Lower leg skin (tissue), 4 donors: ENCODE measurements around the gene HLA-DQA2. TPM values are rescaled to one million over a fixed set of nuclear protein-coding genes. Genes with fewer than 3 reads are reported as not detected.
"Not testable (repeated sequence)": the region's sequence is repeated elsewhere in the genome, so short reads cannot be mapped to it uniquely, and the experiment has no call there.

ENCODE experiments used
- DNase-seq, 2 donors: peaks; one replicate each; pipeline ENCODE4 v3.0.0-alpha.2; 2019; ENCODE audit warnings: low spot score in 2 of 2
- H3K4me3 ChIP-seq: fragments of 200-600 bp; sonication (generic); 2 replicates; pipeline ENCODE4 v1.5.1; 2017; ENCODE audit warnings: mild to moderate bottlenecking, low read depth; ENCODE audit not compliant: poor library complexity, severe bottlenecking
- POLR2A ChIP-seq, 2 donors: fragments of 450-650 bp; IDR thresholded peaks; one replicate each; pipeline ENCODE4 v1.6.1; 2016 to 2017; ENCODE audit warnings: antibody characterized with exemption in 2 of 2, mild to moderate bottlenecking in 1 of 2, moderate library complexity in 1 of 2
- WGBS, 2 donors: methylation state at CpG; one replicate each; pipeline ENCODE4 v1.1.5; 2018; 5-methylcytosine and 5-hydroxymethylcytosine counted together
- intact Hi-C: fragments of 100-400 bp; cut with DNase I; formaldehyde crosslinking; loops from one replicate; pipeline ENCODE4 v1.15.0; 2023; ENCODE audit warnings: low total_unique reads
- total RNA-seq, 4 donors: library from RNA; depleted of rRNA; stranded (reverse); fragments of >200 nt; gene quantifications; one replicate each; pipeline ENCODE4 v1.1.0, GENCODE V29; 2016
- TF ChIP-seq, protein P1 (sequence below), 3 donors: fragments of 450-650 bp; IDR thresholded peaks; one replicate each; pipeline ENCODE4 v1.5.1; 2016; ENCODE audit warnings: antibody characterized with exemption in 3 of 3, mild to moderate bottlenecking in 3 of 3, moderate library complexity in 2 of 3

Gene HLA-DQA2
- total RNA-seq, 4 donors from 2014 or later = 3.4 to 7.2 (median 5.6) TPM

- 38 to 41% methylated on average over 4 of the region's 4 CpGs for WGBS, 2 donors
- intact Hi-C loops = no loop called here
- TF ChIP-seq POLR2A (IDR thresholded peaks at IDR 0.05) = no peak
- TF ChIP-seq, protein P1, sequence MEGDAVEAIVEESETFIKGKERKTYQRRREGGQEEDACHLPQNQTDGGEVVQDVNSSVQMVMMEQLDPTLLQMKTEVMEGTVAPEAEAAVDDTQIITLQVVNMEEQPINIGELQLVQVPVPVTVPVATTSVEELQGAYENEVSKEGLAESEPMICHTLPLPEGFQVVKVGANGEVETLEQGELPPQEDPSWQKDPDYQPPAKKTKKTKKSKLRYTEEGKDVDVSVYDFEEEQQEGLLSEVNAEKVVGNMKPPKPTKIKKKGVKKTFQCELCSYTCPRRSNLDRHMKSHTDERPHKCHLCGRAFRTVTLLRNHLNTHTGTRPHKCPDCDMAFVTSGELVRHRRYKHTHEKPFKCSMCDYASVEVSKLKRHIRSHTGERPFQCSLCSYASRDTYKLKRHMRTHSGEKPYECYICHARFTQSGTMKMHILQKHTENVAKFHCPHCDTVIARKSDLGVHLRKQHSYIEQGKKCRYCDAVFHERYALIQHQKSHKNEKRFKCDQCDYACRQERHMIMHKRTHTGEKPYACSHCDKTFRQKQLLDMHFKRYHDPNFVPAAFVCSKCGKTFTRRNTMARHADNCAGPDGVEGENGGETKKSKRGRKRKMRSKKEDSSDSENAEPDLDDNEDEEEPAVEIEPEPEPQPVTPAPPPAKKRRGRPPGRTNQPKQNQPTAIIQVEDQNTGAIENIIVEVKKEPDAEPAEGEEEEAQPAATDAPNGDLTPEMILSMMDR (IDR thresholded peaks at IDR 0.05) = no peak
- no peak within 1 kb of the TSS for H3K4me3 ChIP-seq
- no peak for DNase-seq
Observed at GRCh38 chr6:32763421-32763820, 22.2 kb downstream of the HLA-DQA2 start, which contains the start of gene HLA-DQB2. HLA-DQB2 (minus strand) TSS chr6:32763532; CDS start chr6:32763470, 62 bp downstream.

DNA sequence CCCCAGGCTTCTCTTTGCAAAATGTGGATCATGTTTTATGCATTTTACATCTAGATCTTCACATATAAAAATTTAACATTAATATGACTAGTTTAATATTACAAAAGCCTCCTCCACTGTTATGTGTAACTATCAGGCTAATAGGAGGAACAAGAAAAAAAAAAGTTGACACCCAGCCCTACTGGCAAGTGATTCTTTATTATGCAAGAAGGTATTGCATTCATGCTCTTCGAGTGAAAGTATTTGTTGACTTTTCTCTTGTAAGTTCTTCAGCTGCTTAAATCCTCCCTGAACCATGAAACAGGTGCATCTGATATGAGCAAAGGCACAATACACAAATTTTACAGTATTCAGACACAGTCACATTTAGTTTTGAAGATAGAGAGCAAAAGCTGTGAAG lies 22.9 kb downstream of the HLA-DQA2 start:
- whole genome bisulfite sequencing, 2 donors = 17 to 25% methylated on average over 1 of the region's 1 CpG
- no peak overlapping the region for H3K4me3 ChIP-seq
- TF ChIP-seq, protein P1 (IDR thresholded peaks at IDR 0.05) = no peak
- TF ChIP-seq POLR2A (IDR thresholded peaks at IDR 0.05) = no peak
- intact Hi-C loops = no loop called here
- DNase-seq = no peak

DNA sequence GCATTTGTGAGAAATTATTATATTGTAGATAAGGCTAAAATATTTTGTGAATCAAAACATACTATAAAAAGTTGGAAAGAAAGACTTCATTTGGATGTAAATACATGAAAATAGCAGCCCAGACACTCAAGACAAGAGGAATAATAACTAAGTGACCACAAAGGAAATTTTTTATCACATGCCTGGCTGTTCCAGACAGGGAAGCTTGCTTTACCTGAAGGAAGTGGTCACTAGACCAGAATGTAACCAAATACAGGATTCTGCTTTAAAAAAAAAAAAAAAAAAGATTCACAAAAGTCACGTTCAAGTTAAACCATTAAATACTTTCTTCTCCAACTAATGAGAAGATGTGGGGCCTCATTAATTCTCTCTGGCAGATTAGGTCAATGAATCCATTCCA lies 31.5 kb downstream of the HLA-DQA2 start:
- TF ChIP-seq POLR2A (IDR thresholded peaks at IDR 0.05) = no peak
- TF ChIP-seq, protein P1 (IDR thresholded peaks at IDR 0.05) = no peak
- no peak for DNase-seq
- no peak overlapping the region for H3K4me3 ChIP-seq
- intact Hi-C loops = no loop called here
- WGBS, 2 donors = 36 to 45% methylated on average over 1 of the region's 1 CpG

DNA sequence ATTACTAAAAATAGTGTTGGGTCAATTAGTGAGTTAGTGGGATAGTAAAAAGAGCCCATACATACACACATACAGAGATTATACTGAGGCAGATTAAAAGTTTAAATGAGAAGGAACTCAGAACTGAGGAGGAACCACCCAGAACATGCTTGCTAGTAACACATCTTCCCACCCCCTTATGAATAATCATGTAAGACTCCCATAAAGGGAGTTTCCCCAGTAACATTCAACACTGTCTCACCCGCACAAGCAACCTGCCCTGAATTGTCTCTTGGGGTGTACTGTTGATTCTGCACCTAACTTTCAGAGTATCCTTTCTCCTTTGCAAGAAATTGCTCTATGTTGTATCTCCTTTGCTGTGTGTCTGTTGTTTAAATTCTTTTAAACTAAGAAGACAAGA lies 33.2 kb downstream of the HLA-DQA2 start:
- H3K4me3 ChIP-seq = no peak overlapping the region
- WGBS, 2 donors = 32 to 46% methylated on average over 1 of the region's 1 CpG
- intact Hi-C loops = no loop called here
- TF ChIP-seq, protein P1 (IDR thresholded peaks at IDR 0.05) = no peak
- TF ChIP-seq POLR2A (IDR thresholded peaks at IDR 0.05) = no peak
- DNase-seq = no peak

DNA sequence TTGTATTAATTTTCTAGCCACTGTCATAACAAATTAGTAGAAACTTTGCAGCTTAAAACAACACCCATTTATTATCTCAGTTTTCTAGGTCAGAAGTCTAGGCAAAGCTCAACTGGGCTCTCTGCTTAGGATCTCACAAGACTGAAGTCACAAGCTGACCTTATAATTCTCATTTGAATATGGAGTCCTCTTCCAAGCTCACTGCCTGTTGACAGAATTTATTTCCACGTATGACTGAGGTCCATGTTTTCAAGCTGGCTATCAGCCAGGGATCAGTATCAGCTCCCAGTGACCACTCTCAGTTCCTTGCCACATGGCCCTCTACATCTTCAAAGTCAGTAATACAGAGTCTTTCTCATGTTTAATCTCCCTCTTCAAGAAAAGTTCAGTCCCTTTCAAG lies 33.9 kb downstream of the HLA-DQA2 start:
- no peak overlapping the region for H3K4me3 ChIP-seq
- WGBS, 2 donors = 12 to 25% methylated on average over 1 of the region's 1 CpG
- TF ChIP-seq POLR2A (IDR thresholded peaks at IDR 0.05) = no peak
- TF ChIP-seq, protein P1 (IDR thresholded peaks at IDR 0.05) = no peak
- intact Hi-C loops = no loop called here
- no peak for DNase-seq

DNA sequence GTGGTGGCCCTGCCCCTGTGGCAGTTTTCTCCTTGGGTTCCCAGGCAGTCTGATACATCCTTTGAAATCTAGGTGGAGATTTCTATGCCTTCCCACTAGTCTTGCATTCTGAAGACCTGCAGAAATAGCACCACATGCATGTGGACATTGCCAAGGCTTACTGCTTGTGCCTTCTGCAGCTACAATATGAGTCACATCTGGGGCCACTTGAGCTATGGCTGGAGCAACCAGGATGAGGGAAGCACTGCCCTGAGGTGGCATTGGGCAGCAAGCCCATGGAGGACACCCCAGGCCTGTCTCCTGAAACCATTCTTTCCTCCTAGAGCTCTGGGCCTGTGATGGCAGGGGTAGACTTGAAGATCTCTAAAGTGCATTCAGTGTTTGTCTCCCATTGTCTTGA lies 37.8 kb downstream of the HLA-DQA2 start:
- TF ChIP-seq, protein P1 (IDR thresholded peaks at IDR 0.05) = no peak
- TF ChIP-seq POLR2A (IDR thresholded peaks at IDR 0.05) = no peak
- DNase-seq = no peak
- no peak overlapping the region for H3K4me3 ChIP-seq
- intact Hi-C loops = no loop called here

GRCh38 chr6:32782923-32783322 lies 41.7 kb downstream of the HLA-DQA2 start:
- intact Hi-C loops, DNase-seq, H3K4me3 ChIP-seq: not testable (repeated sequence)
